Kidney glomerular epithelial cell (primary cell): Measurements from ENCODE around the gene NUDCD3.

ENCODE experiments used
- DNase-seq: peaks from one replicate; lab custom pipeline; 2025; lab: John Stamatoyannopoulos, UW

The NUDCD3 gene

DNA sequence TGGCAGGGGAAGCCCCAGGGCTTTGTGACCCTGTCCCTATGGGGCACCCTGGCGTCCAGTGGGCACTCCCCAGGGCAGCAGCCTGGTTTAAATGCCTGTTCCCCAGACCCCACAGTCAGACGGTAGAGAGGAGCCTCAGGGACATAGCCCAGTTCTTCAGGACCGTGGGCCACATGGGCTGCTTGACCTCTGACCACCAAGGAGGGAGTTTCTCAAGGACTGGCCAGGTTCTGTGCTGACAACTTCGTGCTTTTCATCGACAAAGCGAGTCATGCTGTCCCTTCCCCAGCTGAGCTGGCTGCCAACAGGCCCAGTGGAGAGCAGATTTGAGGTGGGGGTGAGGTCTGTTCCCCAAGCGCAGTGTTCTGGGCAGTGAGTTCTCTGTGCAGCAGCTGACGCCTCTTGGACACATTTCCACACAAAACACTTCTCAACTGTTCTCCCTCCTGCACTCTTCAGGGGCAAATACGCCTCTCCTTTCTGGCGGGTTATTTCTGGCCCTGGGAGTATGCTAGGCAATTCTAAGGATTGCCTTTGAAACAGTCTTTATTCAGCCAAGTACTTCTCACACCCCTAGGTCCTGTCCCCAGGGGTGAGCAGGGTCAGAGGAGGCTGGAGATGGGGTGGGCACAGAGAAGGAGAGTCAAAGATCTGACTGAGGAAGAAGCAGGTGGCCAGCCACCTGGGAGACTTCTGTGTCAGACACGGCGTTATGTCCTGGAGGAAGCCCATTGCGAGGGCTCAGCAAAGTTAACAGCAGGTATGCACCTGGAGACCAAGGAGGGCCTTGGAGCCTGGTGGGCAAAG lies 107.8 kb downstream of the NUDCD3 start:
- no peak for DNase-seq

DNA sequence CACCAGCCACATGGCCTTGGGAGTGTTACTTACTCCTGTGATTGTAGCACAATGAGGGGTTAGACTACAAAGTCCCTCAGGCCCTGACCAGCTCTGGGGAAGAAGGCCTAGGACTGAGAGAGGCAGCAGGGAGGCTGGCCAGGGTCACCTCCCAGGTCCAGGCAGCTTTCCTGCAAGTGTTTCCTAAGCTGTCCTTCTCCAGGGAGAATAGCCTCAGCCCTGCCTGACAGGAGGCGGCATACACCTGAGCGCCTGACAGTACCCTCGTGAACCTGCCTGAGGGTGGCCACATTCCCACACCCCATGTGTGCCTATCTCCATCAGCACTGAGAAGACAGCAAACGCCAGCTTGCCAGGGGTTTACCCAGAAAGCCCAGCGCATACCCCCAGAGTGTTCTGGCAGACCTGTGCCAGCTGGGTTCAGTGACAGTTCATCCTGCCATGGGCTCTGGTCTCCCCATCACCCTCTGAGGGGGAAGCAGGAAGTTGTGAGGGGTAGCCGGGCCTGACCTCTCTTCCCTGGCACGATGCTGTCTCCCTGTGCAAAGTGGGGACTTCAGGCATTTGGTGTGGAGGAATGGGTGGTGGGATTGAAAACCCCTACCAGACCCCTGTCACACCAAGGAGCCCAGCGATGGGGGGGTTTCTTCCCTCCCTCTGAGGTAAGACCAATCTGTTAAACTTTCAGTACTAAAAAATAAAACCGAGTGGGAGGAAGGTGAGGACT lies 108.8 kb downstream of the NUDCD3 start:
- no peak for DNase-seq

DNA sequence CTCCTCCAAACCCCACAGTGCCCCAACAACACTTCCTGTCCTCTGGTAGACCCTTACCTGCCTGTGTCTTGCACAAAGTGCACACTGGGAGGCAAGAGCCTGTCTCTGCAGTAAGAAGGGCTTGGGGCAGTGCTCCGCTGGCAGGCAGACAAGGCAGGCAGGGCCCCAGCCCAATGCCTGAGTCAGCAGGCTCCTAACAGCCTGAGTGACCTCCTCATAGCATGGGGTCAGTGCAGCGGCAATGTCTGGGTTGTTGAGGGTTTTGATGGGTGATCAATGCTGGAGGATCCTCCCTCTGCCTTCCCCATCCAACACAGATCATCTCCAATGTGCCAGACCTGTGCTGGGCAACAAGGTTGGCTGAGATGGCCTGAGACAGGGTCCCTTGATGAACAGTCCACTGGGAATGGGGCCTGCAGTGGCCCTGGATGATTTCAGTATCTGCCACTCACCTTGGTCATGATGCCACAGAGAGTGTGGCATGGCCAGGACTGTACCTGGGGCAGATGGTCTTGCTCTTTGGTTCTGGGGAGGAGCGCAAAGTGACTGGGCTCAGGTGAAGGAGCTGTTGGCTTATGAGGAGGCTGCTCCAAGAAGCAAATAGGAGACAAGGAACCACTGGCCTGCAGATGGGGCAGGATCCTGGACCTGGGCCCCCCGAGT lies 109.5 kb downstream of the NUDCD3 start:
- no peak for DNase-seq

- DNase-seq = no peak
These were observed 110.1 kb downstream of the NUDCD3 start for GRCh38 chr7:44380189-44380830.

- peak; percentile 5 for DNase-seq
These were observed 110.9 kb downstream of the NUDCD3 start for GRCh38 chr7:44379366-44380188.

- DNase-seq = peak; percentile 35
These were observed 111.7 kb downstream of the NUDCD3 start for GRCh38 chr7:44378744-44379143.

DNA sequence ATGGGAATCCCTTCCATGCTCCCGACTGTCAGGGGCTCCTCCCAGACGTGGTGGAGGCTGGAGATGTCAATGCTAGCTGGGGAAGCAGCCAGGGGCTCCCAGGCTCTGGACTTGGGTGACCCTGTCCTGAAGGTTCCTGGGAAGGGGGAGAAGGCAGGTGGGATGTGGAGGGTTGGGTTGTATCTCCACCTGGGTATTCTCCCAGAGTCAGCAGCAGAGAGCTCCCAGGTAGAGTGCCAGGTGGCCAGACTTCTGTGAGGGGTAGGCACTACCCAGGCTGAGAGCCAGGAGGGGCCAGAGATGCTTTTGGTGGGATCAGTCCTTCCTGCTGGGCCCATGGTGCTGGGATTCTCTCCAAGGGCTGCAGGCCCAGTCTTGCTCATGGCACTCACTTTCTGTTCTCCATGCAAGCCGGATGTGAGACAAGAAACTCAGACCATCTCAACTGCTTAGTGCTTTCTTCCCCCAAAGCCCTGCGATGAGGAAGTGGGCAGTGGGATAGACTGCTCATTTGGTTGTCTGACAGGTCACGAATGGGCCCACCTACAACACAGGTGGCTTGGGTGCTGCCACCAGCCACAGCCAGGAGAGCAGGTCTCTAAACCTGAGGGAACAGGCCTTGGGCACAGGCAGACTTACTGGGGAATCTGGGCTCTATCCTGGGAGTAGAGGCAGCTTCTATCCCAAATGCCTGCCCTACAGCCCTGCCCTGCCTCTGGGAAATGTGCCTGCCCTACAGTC lies 112.6 kb downstream of the NUDCD3 start:
- no peak for DNase-seq

DNA sequence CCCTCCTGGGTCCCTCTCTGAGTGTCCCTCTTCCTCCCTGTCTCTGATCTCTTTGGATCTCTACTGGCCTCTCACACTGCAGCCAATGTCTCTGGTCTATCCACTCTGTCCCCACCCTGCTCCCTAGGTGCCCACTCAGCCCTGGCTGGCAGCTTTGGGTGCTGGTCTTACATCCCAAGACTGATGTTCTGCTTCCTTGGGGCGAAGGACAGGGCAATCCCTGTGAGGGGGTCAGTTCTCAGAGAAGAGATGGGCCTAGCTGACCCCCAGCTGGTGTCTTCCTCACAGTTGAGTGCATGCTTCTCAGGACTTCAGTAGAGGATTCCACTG lies 113.4 kb downstream of the NUDCD3 start:
- DNase-seq = no peak

- DNase-seq = no peak
These were observed 113.9 kb downstream of the NUDCD3 start for GRCh38 chr7:44376429-44377133.

DNA sequence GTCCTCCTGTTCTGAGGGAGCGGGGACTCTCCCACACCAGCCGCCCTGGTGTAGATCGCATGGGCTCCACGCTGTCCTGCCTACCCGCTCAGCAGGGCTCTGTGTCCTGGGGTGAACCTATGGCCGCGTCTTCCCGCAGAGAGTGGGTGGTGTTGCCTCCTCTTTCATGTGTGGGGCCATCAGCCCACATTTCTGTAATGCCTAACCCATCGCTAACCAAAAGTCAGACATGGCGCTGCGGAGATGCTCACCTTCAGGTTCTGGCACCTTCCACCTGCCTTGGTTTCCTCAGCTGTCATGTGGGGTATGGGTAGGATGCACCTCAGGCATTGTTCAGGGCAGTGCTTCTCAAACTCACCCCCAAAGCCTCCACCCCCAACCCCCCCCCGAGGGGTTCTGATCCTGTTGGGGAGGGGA lies 114.5 kb downstream of the NUDCD3 start:
- no peak for DNase-seq

DNA sequence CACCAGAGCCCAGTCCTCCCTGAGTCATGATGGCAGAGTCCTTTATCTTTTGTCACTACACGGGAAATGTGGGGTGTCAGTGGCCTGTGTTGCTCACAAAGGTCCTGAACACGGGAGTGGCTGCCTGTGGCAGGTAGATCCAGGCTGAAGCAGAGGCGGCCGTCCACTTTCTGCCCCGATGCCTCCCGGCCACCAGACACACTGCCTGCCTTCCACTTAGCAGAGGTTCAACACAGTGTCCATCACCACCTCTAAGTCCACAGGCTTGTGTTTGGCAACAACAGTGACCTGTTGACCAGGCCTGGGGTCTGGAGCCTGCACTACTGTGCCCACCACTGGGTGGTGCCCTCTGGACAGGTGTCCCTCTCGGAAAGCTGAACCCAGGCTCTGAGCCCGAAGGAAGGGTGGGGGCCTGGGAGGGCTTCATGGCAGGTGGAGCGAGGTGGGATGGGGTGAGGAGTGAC lies 115.2 kb downstream of the NUDCD3 start:
- DNase-seq = no peak

GRCh38 chr7:44374007-44374763 lies 116.3 kb downstream of the NUDCD3 start:
- DNase-seq = no peak

GRCh38 chr7:44373418-44373740 lies 117.1 kb downstream of the NUDCD3 start:
- no peak for DNase-seq

GRCh38 chr7:44372560-44373417 lies 117.7 kb downstream of the NUDCD3 start:
- DNase-seq = no peak

GRCh38 chr7:44368885-44369284 lies 121.6 kb downstream of the NUDCD3 start:
- DNase-seq = no peak

GRCh38 chr7:44368455-44368854 lies 122.0 kb downstream of the NUDCD3 start:
- no peak for DNase-seq

DNA sequence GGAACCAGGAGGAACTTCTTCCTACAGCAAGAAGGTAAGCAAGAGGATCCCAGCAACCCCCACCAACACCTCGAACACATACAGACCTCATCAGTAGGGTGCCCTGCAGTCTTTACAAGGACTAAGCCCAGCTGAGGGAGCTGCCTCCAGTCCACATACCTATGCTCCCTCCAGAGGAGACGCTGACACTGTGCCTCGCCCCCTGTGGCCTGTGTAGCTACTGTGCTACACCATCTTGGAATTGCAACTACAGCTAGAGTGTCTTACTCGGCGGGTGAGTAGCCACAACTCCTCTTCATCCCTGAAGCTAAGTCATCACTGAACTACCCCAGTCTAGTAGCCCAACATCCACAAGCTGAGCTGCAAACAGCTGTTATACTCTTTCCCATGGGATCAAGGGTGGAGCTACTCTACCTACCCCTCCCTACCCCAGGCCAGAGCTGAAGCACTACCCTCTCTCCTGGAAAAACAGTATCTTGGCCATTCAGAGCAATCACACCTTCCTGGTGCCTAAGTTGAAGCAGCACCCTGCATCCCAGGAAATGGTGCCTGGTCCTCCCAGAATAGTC lies 122.9 kb downstream of the NUDCD3 start:
- no peak for DNase-seq

GRCh38 chr7:44366986-44367385 lies 123.5 kb downstream of the NUDCD3 start:
- no peak for DNase-seq
